Endometrial microvascular endothelial cells (primary cell): ENCODE results near the gene CIB4. TPM values are rescaled to one million over a fixed set of nuclear protein-coding genes. Genes with fewer than 3 reads are reported as not detected.

Source experiments
- in situ Hi-C: cut with HindIII; loops from 2 replicates; pipeline ENCODE4 v1.10.0; 2017; ENCODE audit warnings: low sequenced_read_pairs, low pct_unique_long_range_greater_than_20kb; ENCODE audit errors: inconsistent ontology term
- total RNA-seq: library from RNA; depleted of rRNA; stranded (reverse); fragments of >200 nt; gene quantifications from one replicate; pipeline ENCODE4 v1.2.3, GENCODE V29; 2015; ENCODE audit errors: inconsistent ontology term

Gene CIB4
- total RNA-seq, 1 donor from 2014 or later: not detected

- in situ Hi-C loops: no loop called here
Measured at GRCh38 chr2:26597197-26597596, 44.0 kb downstream of the CIB4 start.

GRCh38 chr2:26595146-26595545 is 46.0 kb downstream of the CIB4 start:
- in situ Hi-C loops: no loop called here

- in situ Hi-C loops: no loop called here
Measured at GRCh38 chr2:26591619-26592505, 49.3 kb downstream of the CIB4 start.

GRCh38 chr2:26590980-26591618 is 50.1 kb downstream of the CIB4 start:
- in situ Hi-C loops: no loop called here

GRCh38 chr2:26590508-26590907 is 50.7 kb downstream of the CIB4 start:
- in situ Hi-C loops: no loop called here

GRCh38 chr2:26588576-26588975 is 52.6 kb downstream of the CIB4 start:
- in situ Hi-C loops: no loop called here

- in situ Hi-C loops: no loop called here
Measured at GRCh38 chr2:26587994-26588393, 53.2 kb downstream of the CIB4 start.

GRCh38 chr2:26585966-26586365 is 55.2 kb downstream of the CIB4 start:
- in situ Hi-C loops: no loop called here

- in situ Hi-C loops: no loop called here
Measured at GRCh38 chr2:26585100-26585499, 56.1 kb downstream of the CIB4 start.

GRCh38 chr2:26584656-26585055 is 56.5 kb downstream of the CIB4 start:
- in situ Hi-C loops: no loop called here

GRCh38 chr2:26584191-26584590 is 57.0 kb downstream of the CIB4 start:
- in situ Hi-C loops: no loop called here

GRCh38 chr2:26583381-26583911 is 57.7 kb downstream of the CIB4 start:
- in situ Hi-C loops: no loop called here

GRCh38 chr2:26582890-26583289 is 58.3 kb downstream of the CIB4 start:
- in situ Hi-C loops: no loop called here

- in situ Hi-C loops: no loop called here
Measured at GRCh38 chr2:26581991-26582842, 58.9 kb downstream of the CIB4 start.

GRCh38 chr2:26581266-26581990 is 59.7 kb downstream of the CIB4 start:
- in situ Hi-C loops: no loop called here

- in situ Hi-C loops: no loop called here
Measured at GRCh38 chr2:26580751-26581150, 60.4 kb downstream of the CIB4 start.

GRCh38 chr2:26580151-26580550 is 61.0 kb downstream of the CIB4 start:
- in situ Hi-C loops: no loop called here

- in situ Hi-C loops: no loop called here
Measured at GRCh38 chr2:26579723-26580040, 61.5 kb downstream of the CIB4 start.
